HFFc6 (cell line): ENCODE measurements around the gene SELENOO. TPM values are rescaled to one million over a fixed set of nuclear protein-coding genes. Genes with fewer than 3 reads are reported as not detected.

Experiments used
- DNase-seq: peaks from one replicate; pipeline ENCODE4 v3.0.0-alpha.2; 2018
- H3K27ac Mint-ChIP-seq: 2 replicates; pipeline ENCODE4 v1.8.0; 2020; ENCODE audit warnings: mild to moderate bottlenecking, mixed read lengths
- H3K27me3 Mint-ChIP-seq: 2 replicates; pipeline ENCODE4 v1.8.0; 2021; ENCODE audit warnings: mild to moderate bottlenecking, moderate library complexity, mixed read lengths; ENCODE audit not compliant: insufficient read depth
- H3K36me3 Mint-ChIP-seq: 2 replicates; pipeline ENCODE4 v1.8.0; 2021; ENCODE audit warnings: low read depth, mixed read lengths
- H3K4me1 Mint-ChIP-seq: 2 replicates; pipeline ENCODE4 v1.8.0; 2020; ENCODE audit warnings: low read depth, mixed read lengths
- H3K4me3 Mint-ChIP-seq: 2 replicates; pipeline ENCODE4 v1.8.0; 2020; ENCODE audit warnings: mild to moderate bottlenecking, moderate library complexity, mixed read lengths
- H3K9me3 Mint-ChIP-seq: 2 replicates; pipeline ENCODE4 v1.8.0; 2020; ENCODE audit warnings: mild to moderate bottlenecking, mixed read lengths
- CTCF ChIP-seq: fragments of 200-600 bp; sonication (generic); IDR thresholded peaks from 2 replicates; pipeline ENCODE4 v1.5.0; 2021; ENCODE audit warnings: antibody characterized with exemption, mild to moderate bottlenecking
- total RNA-seq, 6 experiments: library from RNA; stranded (reverse); fragmentation: NEBNext Ultra II Directional; extraction: Animal tissue kit (Norgen Biotek cat#: 25700); gene quantifications; 2 replicates in 1 of 6; 3 replicates in 5 of 6; pipeline ENCODE4 v1.2.3, GENCODE V29; 2021

SELENOO gene
- total RNA-seq, 6 experiments from 2014 or later, result 14.4 to 18.0 (median 16.0) TPM

DNA sequence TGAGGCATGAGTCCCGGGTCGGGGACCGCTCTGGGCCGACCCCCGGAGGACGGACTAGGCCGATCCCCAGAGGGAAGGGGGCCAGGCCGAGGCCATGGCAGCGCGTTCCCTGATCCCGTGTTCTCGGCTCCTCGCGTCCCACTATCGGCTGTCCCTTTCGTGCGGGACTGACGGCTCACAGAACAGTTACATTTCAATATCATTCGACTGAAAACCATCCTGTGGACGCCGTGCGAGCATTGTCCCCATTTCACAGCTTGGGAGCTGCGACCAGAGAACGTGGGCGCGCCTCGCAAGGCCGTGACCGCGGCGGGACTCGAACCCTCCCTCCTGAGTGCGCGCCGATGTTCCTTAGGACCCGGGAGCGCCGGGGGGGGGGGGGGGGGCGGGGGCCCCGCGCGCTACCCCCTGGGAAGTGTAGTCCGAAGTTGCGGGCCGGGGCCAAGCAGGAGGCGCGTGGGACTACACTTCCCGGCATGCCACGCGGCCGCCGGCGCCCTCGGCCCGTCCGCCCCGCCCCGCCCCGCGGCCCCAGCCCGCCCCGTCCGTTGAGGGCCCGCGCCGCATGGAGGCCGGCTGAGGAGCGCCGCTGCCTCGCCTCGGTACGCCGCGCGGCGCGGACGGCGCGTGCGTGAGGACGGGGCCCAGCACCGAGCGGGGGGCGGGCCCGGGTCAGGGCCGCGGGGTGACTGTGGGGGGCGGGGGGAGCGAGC is 15.3 kb upstream of the SELENOO start, which contains the start of gene TRABD:
Gene TRABD, plus strand, starts transcription at position 539 of the 713 bp plus-strand sequence. CDS start 7,148 bp downstream, outside the sequence.
- H3K27me3 Mint-ChIP-seq, result peaks cover 5% of the 10 kb centered on the region
- H3K4me1 Mint-ChIP-seq, result peaks cover 15% of the 10 kb centered on the region; the same call in 1 of the 2 replicates
- H3K27ac Mint-ChIP-seq, result peak within 1 kb of the TSS; percentile 83
- TF ChIP-seq CTCF, result no peak
- H3K4me3 Mint-ChIP-seq, result peak within 1 kb of the TSS; percentile 91
- DNase-seq, result peak; percentile 81
- no peaks in the 10 kb centered on the region for H3K9me3 Mint-ChIP-seq
- H3K36me3 Mint-ChIP-seq, result peaks cover 5% of the 10 kb centered on the region; the same call in 1 of the 2 replicates

GRCh38 chr22:50186181-50186714 is 14.6 kb upstream of the SELENOO start:
- DNase-seq, result no peak
- peak overlapping the region; percentile 91 for H3K4me3 Mint-ChIP-seq
- no peaks in the 10 kb centered on the region for H3K9me3 Mint-ChIP-seq
- peaks cover 5% of the 10 kb centered on the region; the same call in 1 of the 2 replicates for H3K36me3 Mint-ChIP-seq
- peaks cover 4% of the 10 kb centered on the region; the same call in 1 of the 2 replicates for H3K27me3 Mint-ChIP-seq
- peak overlapping the region; percentile 83 for H3K27ac Mint-ChIP-seq
- H3K4me1 Mint-ChIP-seq, result peaks cover 19% of the 10 kb centered on the region
- no peak; the same call in 1 of the 2 replicates for TF ChIP-seq CTCF

GRCh38 chr22:50186761-50187523 is 13.9 kb upstream of the SELENOO start:
- H3K9me3 Mint-ChIP-seq, result no peaks in the 10 kb centered on the region
- peaks cover 4% of the 10 kb centered on the region; the same call in 1 of the 2 replicates for H3K27me3 Mint-ChIP-seq
- no peak for TF ChIP-seq CTCF
- DNase-seq, result no peak
- peaks cover 5% of the 10 kb centered on the region; the same call in 1 of the 2 replicates for H3K36me3 Mint-ChIP-seq
- H3K27ac Mint-ChIP-seq, result peak overlapping the region; percentile 83
- H3K4me1 Mint-ChIP-seq, result peaks cover 26% of the 10 kb centered on the region
- H3K4me3 Mint-ChIP-seq, result peak overlapping the region; percentile 91

- Mint-ChIP-seq H3K9me3 (no peaks in the 10 kb centered on the region), H3K36me3 (peaks cover 5% of the 10 kb centered on the region; the same call in 1 of the 2 replicates), H3K4me1 (peaks cover 31% of the 10 kb centered on the region), H3K27me3 (peaks cover 4% of the 10 kb centered on the region), H3K4me3 (no peak overlapping the region), H3K27ac (no peak overlapping the region)
- no peak for TF ChIP-seq CTCF
- DNase-seq, result no peak
These were observed 12.5 kb upstream of the SELENOO start for GRCh38 chr22:50188356-50188755.

DNA sequence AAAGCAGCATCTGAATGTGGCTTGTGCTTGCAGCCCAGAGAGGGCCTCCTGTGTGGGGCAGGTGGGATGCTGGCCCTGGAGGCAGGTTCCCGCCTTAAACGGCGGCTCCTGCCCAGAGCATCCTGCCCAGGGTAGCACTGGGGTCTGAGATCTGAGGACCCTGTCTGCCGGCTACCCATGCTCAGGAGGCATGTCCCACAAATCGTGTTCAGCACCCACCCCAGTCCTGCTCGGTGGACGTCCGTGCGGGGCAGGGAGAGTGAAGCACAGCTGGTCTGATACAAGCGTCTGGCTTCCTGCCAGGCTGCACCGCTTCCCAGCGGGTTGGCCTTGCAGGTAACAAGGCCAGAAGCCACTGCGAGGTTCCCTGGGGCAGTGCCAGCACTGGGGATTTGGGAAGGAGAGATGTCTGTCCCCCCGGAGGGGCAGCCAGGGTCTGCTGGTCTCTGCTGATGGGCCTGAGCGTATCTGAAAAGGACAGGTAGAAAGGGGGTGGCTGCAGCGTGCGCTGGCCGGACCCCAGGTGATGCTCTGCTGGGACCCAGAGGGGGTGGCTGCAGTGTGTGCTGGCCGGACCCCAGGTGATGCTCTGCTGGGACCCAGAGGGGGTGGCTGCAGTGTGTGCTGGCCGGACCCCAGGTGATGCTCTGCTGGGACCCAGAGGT is 11.5 kb upstream of the SELENOO start:
- Mint-ChIP-seq H3K36me3 (peaks cover 5% of the 10 kb centered on the region; the same call in 1 of the 2 replicates), H3K27ac (no peak overlapping the region), H3K4me1 (peaks cover 31% of the 10 kb centered on the region), H3K27me3 (peaks cover 4% of the 10 kb centered on the region), H3K4me3 (no peak overlapping the region), H3K9me3 (no peaks in the 10 kb centered on the region)
- DNase-seq, result no peak
- no peak for TF ChIP-seq CTCF
